ENCODE results near the gene CHAF1A.

CHAF1A gene

GRCh38 chr19:4442819-4443146 is 40.3 kb downstream of the CHAF1A start:
- DNase-seq (ENCODE audit: low spot score): no peak

- no peak for DNase-seq (ENCODE audit: low spot score)
Measured at GRCh38 chr19:4443188-4443587, 40.7 kb downstream of the CHAF1A start.

- DNase-seq (ENCODE audit: low spot score): no peak
Measured at GRCh38 chr19:4443966-4444764, 41.7 kb downstream of the CHAF1A start.

DNA sequence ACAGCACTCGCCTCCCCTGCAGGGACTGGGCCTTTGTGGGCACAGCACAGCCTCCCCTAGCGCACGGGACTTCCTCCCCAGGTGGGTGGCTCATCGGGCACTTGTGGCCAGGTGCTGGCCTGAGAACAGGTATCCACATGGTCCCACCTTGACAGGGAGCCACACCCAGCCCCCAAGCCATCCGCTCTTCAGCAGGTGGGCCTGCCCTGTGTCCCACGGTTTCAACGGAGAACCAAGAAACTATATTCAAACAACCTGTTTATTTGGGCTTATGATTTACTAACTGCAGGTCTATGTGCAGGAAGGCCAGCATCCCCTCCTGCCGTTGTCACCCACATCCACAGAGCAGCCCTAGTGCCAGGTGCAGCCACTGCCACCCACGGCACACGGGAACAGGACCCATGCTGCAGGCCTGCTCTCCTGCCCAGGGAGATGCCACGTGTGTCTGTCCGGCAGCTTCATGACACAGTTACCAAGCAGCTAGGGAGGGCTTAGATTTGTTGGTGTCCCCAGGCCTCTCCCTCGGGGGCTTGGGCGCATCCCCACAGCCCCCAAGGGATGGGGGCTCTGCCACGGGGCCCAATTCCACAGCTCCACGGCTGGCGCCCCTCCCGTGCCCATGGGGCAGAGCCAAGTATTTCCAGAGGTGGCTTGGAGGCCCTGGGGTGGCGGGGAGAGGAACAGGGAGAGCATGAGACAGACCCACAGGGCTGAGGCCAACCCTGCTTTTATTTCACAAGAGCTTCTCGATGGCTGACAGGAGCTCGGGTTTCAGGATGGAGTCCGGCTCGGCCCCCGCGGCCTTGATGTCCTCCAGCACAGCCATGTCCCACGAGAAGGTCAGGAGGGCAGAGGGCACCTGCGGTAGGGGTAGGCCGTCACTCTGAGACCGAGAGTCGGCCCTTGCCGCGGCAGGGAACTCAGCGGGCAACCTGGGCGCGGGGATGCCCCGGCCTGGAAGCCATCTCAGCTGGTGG is 42.6 kb downstream of the CHAF1A start:
- DNase-seq (ENCODE audit: low spot score): no peak

DNA sequence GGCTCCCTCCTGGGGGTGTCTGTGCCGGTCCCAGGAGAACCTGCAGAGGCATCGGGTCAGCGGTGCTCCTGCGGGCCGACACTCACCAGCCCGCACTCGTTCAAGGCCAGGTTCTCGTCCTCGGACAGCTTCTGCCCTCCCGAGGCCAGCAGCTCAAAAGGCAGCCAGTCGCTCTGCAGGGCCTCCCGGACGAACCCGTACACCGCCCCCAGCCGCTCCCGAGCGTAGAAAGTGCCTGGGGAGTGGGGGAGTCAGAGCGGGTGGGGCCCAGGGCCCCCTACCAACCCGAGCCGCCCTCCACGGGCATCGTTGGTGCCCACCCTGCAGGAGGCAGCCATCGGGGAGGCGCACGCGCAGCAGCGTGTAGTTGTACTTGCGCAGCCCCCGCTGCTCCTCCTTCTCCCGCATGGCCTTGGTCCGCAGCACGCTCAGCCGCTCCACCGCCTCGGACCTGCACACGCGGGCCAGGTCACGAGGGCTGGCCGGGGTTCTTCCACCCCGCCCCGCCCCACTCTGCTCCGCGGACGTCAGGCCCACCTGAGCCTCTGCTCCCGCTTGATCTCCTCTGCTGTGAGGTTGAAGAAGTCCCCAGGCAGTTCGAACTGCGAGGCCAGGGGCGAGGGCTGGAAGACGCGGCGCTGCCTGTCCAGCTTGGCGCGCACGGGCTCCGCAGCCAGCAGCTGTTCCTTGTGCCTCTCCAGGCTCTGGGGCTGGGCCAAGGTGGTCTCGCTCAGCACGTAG is 43.7 kb downstream of the CHAF1A start:
- DNase-seq (ENCODE audit: low spot score): no peak

GRCh38 chr19:4446704-4447200 is 44.3 kb downstream of the CHAF1A start:
- no peak for DNase-seq (ENCODE audit: low spot score)

DNA sequence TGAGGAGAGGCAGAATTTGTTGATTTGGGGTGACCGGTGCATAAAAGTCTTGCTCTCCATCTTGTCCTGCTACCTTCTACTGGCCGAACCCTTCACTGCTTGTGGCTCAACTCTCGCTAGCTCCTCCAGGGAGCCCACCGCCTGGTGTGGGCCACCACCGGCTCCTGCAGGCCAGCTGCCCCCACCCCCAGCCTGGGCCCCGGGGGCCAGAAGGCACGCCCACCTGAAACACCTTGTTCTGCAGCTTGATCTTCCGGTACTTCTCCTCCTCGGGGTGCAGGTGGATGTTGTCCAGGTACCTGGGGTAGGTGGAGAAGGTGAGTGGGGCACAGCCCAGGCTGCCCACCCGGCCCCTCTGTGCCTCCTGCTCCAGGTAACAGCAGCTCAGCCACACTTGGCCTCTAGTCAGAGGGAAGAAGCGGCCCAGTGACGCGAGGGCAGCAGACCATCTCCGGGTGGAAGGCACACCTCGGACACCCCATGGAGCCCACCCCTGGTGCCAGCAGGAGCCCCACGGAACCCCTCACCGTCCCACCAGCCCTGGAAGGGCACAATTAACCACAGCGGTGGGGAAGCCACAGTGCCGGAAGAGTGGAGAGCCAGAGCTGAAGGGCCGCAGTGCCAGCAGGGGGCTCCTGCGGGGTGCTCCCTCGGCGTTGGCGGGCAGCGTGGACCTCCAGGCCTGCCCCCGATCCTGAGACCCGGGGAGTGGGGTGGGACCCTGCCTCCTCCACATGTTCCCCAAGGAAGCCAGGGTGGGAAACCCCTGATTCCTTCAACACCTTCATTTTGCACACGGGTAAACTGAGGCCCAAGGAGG is 45.1 kb downstream of the CHAF1A start:
- DNase-seq (ENCODE audit: low spot score): no peak

GRCh38 chr19:4448147-4448985 is 45.9 kb downstream of the CHAF1A start:
- no peak for DNase-seq (ENCODE audit: low spot score)

DNA sequence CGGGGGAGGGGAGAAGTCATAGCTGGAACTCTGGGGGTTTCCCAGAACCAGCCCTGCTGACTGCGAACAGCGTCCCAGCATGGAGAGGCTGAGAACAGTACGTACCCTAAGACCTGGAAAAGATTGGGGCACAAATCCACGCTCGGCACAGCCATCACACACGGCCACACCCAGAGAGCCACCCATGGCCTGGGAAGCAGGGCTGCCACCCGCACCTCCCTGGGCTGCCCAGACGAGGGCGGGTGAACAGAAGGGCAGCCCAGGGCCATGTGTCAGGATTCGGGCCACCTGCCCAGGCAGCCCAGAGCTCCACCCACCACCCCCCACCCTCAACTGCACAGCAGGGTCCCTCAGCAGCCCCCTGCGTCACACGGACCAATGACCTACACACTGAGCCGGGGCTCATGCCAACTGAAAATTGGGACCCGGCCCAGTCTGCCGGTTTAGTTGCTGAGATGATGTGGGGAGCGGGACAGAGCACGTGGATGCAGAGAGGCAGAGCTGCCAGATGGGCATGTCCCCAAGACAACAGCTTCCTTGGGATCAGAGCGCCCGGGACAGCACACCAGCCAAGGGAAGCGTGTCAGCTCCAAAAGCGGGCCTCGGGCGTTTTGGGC is 46.7 kb downstream of the CHAF1A start:
- DNase-seq (ENCODE audit: low spot score): no peak

DNA sequence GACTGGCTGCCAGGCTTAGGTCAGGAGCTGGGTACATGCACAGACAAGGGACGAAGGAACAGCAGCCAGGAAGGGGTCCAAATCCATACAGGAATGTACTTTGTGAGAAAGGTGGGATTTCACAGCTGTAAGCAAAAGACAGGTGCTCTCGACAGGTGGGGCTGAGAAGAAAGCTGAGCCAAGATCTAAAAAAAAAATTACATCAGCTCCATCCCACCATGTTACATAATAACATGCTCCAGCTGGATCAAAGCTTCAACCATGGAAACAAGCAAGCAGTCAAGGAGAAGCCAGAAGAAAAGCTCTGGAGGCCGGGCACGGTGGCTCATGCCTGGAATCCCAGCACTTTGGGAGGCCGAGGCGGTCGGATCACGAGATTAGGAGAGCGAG is 47.2 kb downstream of the CHAF1A start:
- no peak for DNase-seq (ENCODE audit: low spot score)

GRCh38 chr19:4452230-4452990 is 50.0 kb downstream of the CHAF1A start:
- no peak for DNase-seq (ENCODE audit: low spot score)

GRCh38 chr19:4453232-4454179 is 51.1 kb downstream of the CHAF1A start:
- DNase-seq (ENCODE audit: low spot score): no peak

- DNase-seq (ENCODE audit: low spot score): no peak
Measured at GRCh38 chr19:4454747-4455718, 52.6 kb downstream of the CHAF1A start.

- no peak for DNase-seq (ENCODE audit: low spot score)
Measured at GRCh38 chr19:4455719-4456475, 53.5 kb downstream of the CHAF1A start.

DNA sequence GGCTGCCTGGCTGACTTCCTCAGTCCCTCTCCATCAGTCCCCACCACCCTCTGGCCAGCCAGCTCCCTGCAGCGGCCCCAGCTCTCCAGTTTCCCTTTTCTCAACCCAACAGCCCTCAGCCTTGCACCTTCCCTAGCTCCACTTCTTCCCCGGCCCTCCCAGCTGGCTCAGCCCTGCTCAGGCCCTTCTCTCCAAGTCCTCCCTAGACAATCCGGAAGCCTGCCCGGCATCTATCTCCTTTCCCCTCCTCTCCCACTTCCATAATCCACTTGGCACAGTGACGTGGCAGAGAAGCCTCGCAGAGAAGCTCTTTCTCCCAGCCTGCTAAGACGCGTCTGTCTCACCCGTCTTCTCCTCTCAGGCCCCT is 54.0 kb downstream of the CHAF1A start:
- no peak for DNase-seq (ENCODE audit: low spot score)
